Stomach (tissue), 9 donors: ENCODE results near the gene AIP. TPM values are rescaled to one million over a fixed set of nuclear protein-coding genes. Genes with fewer than 3 reads are reported as not detected.
A peak's percentile ranks its signal among the peaks of the same experiment; 100 is the strongest.

Experiments
- DNase-seq, 2 donors: peaks; one replicate each; pipeline versions ENCODE4 v3.0.0 to v3.0.0-alpha.2; 2013 to 2019
- H3K27ac ChIP-seq, 5 donors: fragments of 200-600 bp in 4 of 5; sonication (generic) in 4 of 5; one replicate each; pipeline ENCODE4 v1.5.1; 2013 to 2019; ENCODE audit warnings: mild to moderate bottlenecking in 1 of 5, moderate library complexity in 1 of 5
- H3K27me3 ChIP-seq, 3 donors: fragments of 200-600 bp; sonication (generic); one replicate each; pipeline ENCODE4 v1.5.1; 2017 to 2019; ENCODE audit warnings: mixed run types in 1 of 3
- H3K36me3 ChIP-seq, 4 donors: fragments of 200-600 bp; sonication (generic); 1 replicate in 3 of 4; 2 replicates in 1 of 4; pipeline ENCODE4 v1.5.1; 2016 to 2019
- H3K4me1 ChIP-seq, 4 donors: fragments of 200-600 bp; sonication (generic); one replicate each; pipeline ENCODE4 v1.5.1; 2016 to 2019
- H3K4me3 ChIP-seq, 4 donors: fragments of 200-600 bp; sonication (generic) in 3 of 4; one replicate each; pipeline ENCODE4 v1.5.1; 2016 to 2019; ENCODE audit warnings: mild to moderate bottlenecking in 1 of 4
- H3K9me3 ChIP-seq, 4 donors: fragments of 200-600 bp; sonication (generic); one replicate each; pipeline ENCODE4 v1.5.1; 2016 to 2019
- EP300 ChIP-seq: sonication (generic); formaldehyde crosslinking; IDR thresholded peaks from one replicate; pipeline ENCODE4 v1.6.1; 2017; ENCODE audit warnings: antibody characterized with exemption
- POLR2A ChIP-seq, 4 donors: fragments of 450-650 bp; IDR thresholded peaks; one replicate each; pipeline ENCODE4 v1.6.1; 2016; ENCODE audit warnings: antibody characterized with exemption in 4 of 4, control low read depth in 2 of 4, mild to moderate bottlenecking in 1 of 4, moderate library complexity in 1 of 4
- POLR2AphosphoS5 ChIP-seq, 3 donors: sonication (generic); formaldehyde crosslinking; IDR thresholded peaks; one replicate each; pipeline ENCODE4 v1.6.1; 2016; ENCODE audit warnings: antibody characterized with exemption in 3 of 3
- WGBS, 5 donors: extraction: QIAGEN DNeasy Blood & Tissue Kit in 3 of 5; methylation state at CpG; one replicate each; pipeline versions ENCODE4 v1.1.5 to v1.1.7; 2013 to 2018; 5-methylcytosine and 5-hydroxymethylcytosine counted together
- intact Hi-C: fragments of 100-400 bp; cut with DNase I; formaldehyde crosslinking; loops from one replicate; pipeline ENCODE4 v1.15.1; 2023; ENCODE audit warnings: low total_unique reads
- polyA plus RNA-seq, 3 donors: library from polyadenylated mRNA; stranded (reverse); fragments of 200-250 nt; gene quantifications; one replicate each; pipeline ENCODE4 v1.2.3, GENCODE V29; 2013
- total RNA-seq, 5 donors: library from RNA; depleted of rRNA; stranded (reverse); fragments of >200 nt; gene quantifications; one replicate each; pipeline versions ENCODE4 v1.1.0 to v1.2.3, GENCODE V29; 2014 to 2016
- TF ChIP-seq, protein P1 (sequence below), 7 experiments: fragments of 450-650 bp in 4 of 7; fragments of 200-600 bp in 3 of 7; sonication (generic) in 3 of 7; IDR thresholded peaks; one replicate each; pipeline ENCODE4 v1.5.1; 2016 to 2019; ENCODE audit warnings: antibody characterized with exemption in 7 of 7, control low read depth in 2 of 7, mild to moderate bottlenecking in 1 of 7
- donor health status: healthy with polysubstance abuse.
- donor health status: Bipolar disorder and iron deficiency.
- donor health status: healthy.

AIP gene
- total and polyA plus RNA-seq, 8 donors = 36.4 to 140 (median 74.6) TPM

DNA sequence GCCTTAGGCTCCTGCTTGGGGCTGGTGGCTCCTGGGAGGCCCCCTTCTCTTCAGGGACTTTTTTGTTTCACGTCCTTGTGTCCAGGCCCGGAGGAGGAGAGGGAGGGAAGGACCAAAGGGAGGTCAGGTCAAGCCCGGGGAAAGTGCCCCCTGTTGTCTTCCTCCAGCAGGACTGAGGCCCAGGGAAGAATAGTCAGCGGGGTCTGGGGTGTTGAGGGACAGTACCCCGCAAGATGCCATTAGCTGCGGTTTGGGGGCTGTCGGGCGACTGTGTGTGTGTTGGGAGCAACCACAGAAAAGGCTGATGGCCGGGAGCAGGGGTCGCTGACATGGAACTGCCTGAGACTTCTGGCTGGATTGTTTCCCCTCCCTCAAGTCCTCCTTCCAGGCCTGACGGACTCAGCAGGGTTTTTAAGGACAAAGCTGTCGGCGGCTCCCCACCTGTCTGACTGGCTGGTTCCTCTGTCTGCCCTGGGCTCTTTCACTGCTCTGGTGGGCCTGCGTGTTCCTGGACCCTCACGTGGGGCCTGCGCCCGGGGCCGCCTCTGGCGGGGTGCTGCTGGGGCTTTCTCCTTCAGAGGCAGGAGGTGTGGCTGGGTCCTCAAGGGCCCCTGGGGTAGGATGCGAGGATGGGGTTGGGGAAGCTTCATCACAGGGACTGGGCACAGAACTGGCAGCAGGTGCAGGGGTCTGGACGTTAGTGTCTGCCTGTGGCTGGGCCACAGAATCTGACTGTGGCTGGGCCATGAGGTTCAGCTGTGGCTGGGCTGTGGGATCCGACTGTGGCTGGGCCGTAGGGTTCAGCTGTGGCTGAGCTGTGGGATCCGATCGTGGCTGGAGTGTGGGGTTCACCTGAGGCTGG is 31.8 kb upstream of the AIP start:
- DNase-seq = no peak
- Histone ChIP-seq H3K36me3 (no peaks in the 10 kb centered on the region), H3K27ac (peak overlapping the region in 1 of 5 donors; percentile 80), H3K4me1 (peaks cover 0 to 15% (median 10%) of the 10 kb centered on the region in 4 donors), H3K4me3 (no peak overlapping the region), H3K27me3 (no peaks in the 10 kb centered on the region), H3K9me3 (no peaks in the 10 kb centered on the region)
- intact Hi-C loops = no loop called here
- no peak for TF ChIP-seq POLR2A (IDR thresholded peaks at IDR 0.05)
- no peak for TF ChIP-seq POLR2AphosphoS5 (IDR thresholded peaks at IDR 0.05)
- TF ChIP-seq, protein P1, sequence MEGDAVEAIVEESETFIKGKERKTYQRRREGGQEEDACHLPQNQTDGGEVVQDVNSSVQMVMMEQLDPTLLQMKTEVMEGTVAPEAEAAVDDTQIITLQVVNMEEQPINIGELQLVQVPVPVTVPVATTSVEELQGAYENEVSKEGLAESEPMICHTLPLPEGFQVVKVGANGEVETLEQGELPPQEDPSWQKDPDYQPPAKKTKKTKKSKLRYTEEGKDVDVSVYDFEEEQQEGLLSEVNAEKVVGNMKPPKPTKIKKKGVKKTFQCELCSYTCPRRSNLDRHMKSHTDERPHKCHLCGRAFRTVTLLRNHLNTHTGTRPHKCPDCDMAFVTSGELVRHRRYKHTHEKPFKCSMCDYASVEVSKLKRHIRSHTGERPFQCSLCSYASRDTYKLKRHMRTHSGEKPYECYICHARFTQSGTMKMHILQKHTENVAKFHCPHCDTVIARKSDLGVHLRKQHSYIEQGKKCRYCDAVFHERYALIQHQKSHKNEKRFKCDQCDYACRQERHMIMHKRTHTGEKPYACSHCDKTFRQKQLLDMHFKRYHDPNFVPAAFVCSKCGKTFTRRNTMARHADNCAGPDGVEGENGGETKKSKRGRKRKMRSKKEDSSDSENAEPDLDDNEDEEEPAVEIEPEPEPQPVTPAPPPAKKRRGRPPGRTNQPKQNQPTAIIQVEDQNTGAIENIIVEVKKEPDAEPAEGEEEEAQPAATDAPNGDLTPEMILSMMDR (IDR thresholded peaks at IDR 0.05) = no peak
- no peak for TF ChIP-seq EP300
- WGBS, 5 donors = 86 to 94% (median 92%) methylated on average over 16 to 25 of the region's 25 CpGs

DNA sequence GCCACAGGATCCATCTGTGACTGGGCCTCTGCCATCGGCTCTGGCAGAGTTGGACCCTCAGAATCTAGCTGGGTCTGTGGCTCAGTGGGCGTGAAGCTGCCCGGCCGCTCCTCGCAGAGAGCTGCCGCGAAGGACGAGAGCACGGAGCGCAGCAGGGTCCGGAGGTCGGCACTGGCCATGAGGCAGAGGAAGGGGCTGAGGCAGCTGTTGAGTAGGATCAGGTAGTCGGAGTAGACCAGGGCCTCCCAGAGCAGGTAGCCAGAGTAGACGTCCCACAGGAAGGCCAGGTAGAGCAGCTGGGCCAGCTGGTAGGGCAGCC is 31.2 kb upstream of the AIP start:
- intact Hi-C loops = no loop called here
- 88 to 90% (median 90%) methylated on average over 14 of the region's 14 CpGs; no CpG with 5 or more reads in 1 of the 5 donors for WGBS, 5 donors
- Histone ChIP-seq H3K27me3 (no peaks in the 10 kb centered on the region), H3K27ac (peak overlapping the region; percentile 35 to 80 (median 64)), H3K9me3 (no peaks in the 10 kb centered on the region), H3K4me3 (no peak overlapping the region), H3K4me1 (peaks cover 0 to 15% (median 10%) of the 10 kb centered on the region in 4 donors), H3K36me3 (no peaks in the 10 kb centered on the region)
- TF ChIP-seq POLR2AphosphoS5 (IDR thresholded peaks at IDR 0.05) = no peak
- DNase-seq = no peak

DNA sequence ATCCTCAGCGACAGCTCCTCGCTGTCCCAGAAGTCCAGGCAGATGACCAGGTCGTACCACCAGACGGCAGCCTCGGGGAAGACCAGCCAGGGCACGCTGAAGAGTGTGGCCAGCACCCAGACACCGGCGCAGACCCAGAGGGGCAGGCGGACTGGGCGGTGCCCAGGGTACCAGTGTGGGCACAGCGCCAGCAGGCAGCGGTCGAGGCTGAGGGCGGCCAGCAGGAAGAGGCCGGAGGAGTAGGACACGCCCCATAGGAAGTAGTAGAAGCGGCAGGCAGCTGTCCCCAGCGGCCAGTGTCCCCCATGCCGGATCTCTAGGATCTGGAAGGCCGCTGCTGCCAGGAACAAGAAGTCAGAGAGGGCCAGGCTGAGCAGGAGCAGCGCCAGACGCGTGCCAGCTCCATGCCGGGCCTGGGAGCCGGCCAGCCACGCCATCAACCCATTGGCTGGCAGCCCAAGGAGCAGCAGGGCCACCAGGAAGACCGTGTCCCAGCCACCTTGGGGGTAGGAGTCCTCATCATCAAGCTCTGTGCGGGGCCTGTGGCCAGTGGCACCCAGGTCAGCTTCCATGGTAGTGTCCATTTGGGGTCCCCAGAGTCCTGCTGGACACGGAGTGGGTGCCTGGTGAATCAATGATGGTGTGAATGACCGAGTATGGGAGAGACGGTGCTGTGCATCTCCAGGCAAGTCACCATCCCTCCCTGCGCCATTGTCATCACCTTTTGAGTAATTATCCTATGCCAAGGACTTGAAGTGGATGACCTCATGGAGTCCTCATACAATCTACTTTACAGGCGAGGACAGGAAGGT is 30.5 kb upstream of the AIP start, which contains the start of gene GPR152:
GPR152 (minus strand) TSS at position 589 of the 812 bp plus-strand sequence; CDS start at position 584, 5 bp downstream.
- intact Hi-C loops = no loop called here

DNA sequence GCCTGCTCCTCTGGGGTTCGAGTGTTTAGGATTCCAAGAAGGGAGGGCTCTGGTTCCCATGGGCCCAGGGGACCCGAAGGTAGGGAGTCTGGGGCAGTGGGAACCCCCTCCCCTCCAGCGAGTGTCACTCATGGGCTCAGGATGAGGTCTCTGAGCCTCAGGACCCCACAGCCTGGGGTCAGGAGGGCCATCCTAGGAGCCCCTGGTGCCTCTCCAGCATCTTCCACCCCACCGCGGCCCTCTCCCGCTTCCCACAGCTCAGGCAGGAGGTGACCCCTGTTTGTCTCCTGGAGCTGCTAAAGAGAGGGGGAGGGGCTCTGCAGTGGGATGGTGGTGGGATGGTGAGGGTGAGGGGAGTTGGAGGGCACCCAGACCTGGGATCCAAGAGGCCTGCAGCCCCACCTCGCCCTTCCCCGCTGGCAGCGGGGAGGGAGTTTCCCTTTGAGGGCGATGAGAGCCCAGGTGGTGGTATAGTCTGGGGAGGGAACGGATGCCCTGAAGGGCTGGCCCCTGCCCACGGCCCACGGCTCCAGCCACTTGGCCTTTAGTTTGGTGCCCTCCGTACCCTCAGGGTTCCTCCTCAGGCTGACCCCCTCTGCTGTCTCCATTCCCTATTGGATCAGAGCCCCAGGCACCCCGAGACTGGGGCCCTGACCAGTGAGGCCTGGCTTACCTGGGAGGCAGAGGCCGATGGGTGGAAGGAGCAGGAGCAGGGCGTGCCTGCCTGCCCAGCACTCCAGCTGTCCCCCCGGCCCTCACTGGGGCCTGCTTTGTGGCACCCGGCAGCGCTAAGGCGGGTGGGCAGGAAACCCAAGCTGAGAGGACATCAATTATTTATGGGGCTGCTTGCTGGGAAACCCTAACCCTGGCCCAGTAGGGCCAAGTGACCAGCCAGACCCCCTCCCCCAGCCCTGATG is 28.8 kb upstream of the AIP start:
- H3K4me3 ChIP-seq = no peak overlapping the region
- H3K36me3 ChIP-seq = no peaks in the 10 kb centered on the region
- WGBS, 5 donors = 84 to 92% (median 90%) methylated on average over 15 to 21 of the region's 21 CpGs
- no peak for TF ChIP-seq EP300
- TF ChIP-seq POLR2A (IDR thresholded peaks at IDR 0.05) = no peak
- H3K4me1 ChIP-seq = peaks cover 0 to 15% (median 10%) of the 10 kb centered on the region in 4 donors
- H3K27me3 ChIP-seq = no peaks in the 10 kb centered on the region
- H3K27ac ChIP-seq = no peak overlapping the region
- no peaks in the 10 kb centered on the region for H3K9me3 ChIP-seq
- intact Hi-C loops = no loop called here
- no peak for DNase-seq

More for the DNA sequence above, 30.5 kb upstream of the AIP start, which contains the start of gene GPR152:
- TF ChIP-seq POLR2AphosphoS5 (IDR thresholded peaks at IDR 0.05) (peak in 1 of 3 donors; percentile 9), EP300 (no peak)
- TF ChIP-seq, protein P1 (IDR thresholded peaks at IDR 0.05) = peak in 3 of 7 experiments; percentile 13 to 27 (median 25)
- Histone ChIP-seq H3K27me3 (no peaks in the 10 kb centered on the region), H3K36me3 (no peaks in the 10 kb centered on the region), H3K4me3 (peak within 1 kb of the TSS in 3 of 4 donors; percentile 2 to 25 (median 22)), H3K27ac (peak within 1 kb of the TSS; percentile 35 to 80 (median 64)), H3K9me3 (no peaks in the 10 kb centered on the region), H3K4me1 (peaks cover 0 to 15% (median 10%) of the 10 kb centered on the region in 4 donors)
- 46 to 70% (median 56%) methylated on average over 13 to 33 of the region's 33 CpGs for WGBS, 5 donors
- DNase-seq = peak in 1 of 2 donors; percentile 81
